Measurements from ENCODE around the gene LPAR2. TPM values are rescaled to one million over a fixed set of nuclear protein-coding genes. Genes with fewer than 3 reads are reported as not detected.
A peak's percentile ranks its signal among the peaks of the same experiment; 100 is the strongest.

LPAR2 gene
- total RNA-seq, 1 experiment from 2014 or later = 0.79 TPM

DNA sequence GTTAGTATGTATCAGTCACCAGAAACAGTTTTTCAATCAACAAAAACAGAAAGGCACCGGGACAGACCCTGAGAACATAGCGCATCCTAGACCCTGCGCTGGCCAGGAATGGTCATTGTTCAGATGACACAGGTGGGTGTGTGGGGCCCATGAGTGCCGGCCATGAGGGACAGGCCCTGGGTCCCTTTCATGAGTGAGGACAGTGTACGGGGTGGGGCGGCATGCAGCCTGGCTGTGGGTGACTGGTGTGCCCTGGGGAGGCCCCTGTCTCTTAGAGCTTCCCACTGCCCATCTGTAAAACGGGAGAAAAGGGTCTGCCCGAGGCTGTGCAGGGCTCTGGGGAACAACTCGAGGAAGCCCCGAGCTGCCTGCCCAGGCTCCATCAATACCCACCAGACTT, 35.3 kb downstream of the LPAR2 start:
- Histone ChIP-seq H3K4me3 (no peak overlapping the region), H3K36me3 (no peaks in the 10 kb centered on the region), H3K9me3 (no peaks in the 10 kb centered on the region), H3K27me3 (no peaks in the 10 kb centered on the region)
- no peak for DNase-seq

DNA sequence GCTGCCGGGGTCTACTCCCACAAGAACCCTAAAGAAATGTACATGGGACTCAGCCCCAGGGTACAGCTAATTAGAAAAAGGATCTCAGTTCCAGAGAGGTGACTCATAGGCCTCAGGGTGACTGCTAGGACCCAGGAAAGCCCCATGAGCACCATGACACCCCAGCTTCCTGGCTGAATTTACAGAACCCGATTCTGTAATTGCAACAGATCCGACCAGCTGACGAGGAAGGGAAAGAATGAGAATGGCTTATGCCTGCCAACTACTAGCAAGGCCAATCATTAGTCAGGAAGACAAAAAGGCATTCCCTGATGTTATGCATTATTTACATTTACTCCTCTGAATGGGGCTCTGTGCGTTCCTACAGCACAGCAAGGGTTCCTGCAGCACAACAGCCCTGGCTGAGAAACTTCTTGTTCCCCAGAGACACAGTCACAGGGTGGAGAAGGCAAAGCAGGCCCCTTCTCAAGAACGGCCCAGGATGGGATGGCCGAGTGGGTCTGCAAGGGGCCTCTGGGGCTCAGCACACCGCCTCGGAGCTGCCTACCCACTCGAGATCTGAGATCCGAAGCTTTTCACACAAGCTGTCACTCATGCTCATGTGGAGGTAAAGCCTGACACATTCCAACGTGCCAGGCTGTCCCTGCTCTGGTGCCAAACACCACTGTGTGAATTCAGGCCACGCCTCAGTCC, 36.7 kb downstream of the LPAR2 start:
- H3K4me3 ChIP-seq = no peak overlapping the region
- peak; percentile 97 for DNase-seq
- H3K36me3 ChIP-seq = no peaks in the 10 kb centered on the region
- no peaks in the 10 kb centered on the region for H3K27me3 ChIP-seq
- H3K9me3 ChIP-seq = no peaks in the 10 kb centered on the region

DNA sequence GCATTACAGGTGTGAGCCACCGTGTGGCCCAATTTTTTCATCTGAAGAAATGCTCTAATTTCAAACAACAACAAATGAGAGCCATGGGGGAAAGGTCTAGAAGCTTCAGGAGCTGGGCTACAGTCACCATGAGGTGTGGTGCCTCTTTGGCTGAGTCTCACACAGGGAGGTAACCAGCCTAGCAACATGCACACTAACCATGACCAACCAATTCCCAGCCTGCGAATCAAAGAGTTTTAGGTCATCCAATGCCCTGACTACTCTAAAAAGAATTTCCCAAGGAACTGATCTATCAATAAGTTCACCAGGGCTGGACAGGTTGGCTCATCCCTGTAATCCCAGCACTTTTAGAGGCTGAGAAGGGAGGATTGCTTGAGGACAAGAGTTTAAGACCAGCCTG, 39.5 kb downstream of the LPAR2 start:
- no peak for DNase-seq
- Histone ChIP-seq H3K4me3 (no peak overlapping the region), H3K27me3 (no peaks in the 10 kb centered on the region), H3K36me3 (no peaks in the 10 kb centered on the region), H3K9me3 (no peaks in the 10 kb centered on the region)

DNA sequence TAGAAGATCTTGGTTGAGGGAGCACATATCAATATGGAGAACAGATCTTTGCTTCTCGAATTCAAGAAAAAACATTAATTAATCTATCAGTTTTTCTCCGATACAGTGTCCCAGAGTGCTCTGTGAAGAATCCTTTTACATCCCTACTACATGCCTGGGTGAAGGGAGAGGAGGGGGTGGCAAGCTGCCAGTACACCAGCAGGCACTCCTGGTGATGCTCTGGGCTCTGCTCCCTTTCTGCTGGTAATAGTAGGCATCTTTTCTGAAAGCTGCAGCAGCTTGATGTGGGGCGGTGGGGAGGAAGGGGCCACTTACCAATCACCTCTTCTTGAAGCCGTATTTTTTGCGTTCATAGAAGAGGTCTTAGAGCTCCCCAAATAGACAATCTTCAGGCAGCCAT, 40.2 kb downstream of the LPAR2 start:
- no peak for DNase-seq
- Histone ChIP-seq H3K9me3 (no peaks in the 10 kb centered on the region), H3K27me3 (no peaks in the 10 kb centered on the region), H3K4me3 (no peak overlapping the region), H3K36me3 (no peaks in the 10 kb centered on the region)

DNA sequence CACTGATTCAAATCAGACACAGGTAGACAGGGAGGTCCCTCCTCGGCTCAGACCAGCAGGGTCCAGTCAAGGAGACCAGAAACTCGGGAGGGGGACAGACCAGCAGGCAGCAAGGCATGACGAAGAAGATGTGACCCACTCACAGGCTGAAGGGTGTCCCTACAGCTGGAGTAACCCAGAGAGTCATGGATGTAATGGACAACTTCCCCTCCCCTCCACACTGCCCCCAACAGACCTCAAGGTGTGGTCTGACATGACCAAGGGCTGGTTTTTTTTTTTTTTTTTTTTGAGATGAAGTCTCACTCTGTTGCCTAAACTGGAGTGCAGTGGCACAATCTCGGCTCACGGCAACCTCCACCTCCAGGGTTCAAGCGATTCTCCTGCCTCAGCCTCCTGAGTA, 43.7 kb downstream of the LPAR2 start:
- DNase-seq = no peak
- H3K36me3 ChIP-seq = no peaks in the 10 kb centered on the region

DNA sequence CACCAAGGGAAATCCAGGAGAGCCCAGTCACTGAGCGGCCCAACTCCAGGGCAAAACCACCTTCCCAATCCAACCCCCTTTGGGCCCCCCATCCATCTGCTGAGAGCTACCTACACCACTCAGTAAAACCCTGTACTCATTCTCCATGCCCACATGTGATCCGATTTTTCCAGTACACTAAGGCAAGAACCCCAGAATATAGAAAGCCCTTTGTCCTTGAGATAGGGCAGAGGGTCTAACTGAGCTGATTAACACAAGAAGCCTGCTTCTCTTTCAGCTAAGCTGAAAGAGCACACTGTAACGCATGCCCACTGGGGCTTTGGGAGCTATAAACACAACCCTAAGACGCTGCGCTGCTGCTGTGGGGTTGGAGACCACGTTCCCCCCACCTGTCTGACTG, 45.5 kb downstream of the LPAR2 start:
- Histone ChIP-seq H3K27me3 (no peaks in the 10 kb centered on the region), H3K36me3 (no peaks in the 10 kb centered on the region), H3K9me3 (no peaks in the 10 kb centered on the region), H3K4me3 (no peak overlapping the region)
- DNase-seq = no peak

More for the DNA sequence above, 43.7 kb downstream of the LPAR2 start:
- H3K27me3 ChIP-seq = no peaks in the 10 kb centered on the region
- H3K9me3 ChIP-seq = no peaks in the 10 kb centered on the region
- H3K4me3 ChIP-seq = no peak overlapping the region

DNA sequence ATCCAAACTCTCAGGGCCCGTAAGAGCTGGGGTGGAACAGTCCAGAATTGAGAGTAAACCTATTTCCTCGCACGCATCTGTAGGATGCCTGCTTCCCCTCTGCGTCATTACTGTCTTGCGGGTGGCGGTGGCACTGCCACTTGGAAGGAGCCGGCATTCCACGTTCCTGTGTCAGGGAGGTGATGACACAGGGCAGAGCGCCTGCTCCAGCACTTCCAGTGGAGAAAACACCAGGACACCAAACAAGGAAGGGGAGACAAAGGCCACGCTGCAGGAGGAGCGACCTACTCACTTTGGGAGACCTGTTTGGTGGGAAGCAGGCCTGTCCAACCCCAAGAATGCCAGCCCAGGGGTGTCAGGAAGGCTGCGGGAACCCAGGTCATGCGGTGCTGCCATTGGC, 46.6 kb downstream of the LPAR2 start:
- Histone ChIP-seq H3K36me3 (no peaks in the 10 kb centered on the region), H3K9me3 (no peaks in the 10 kb centered on the region), H3K4me3 (no peak overlapping the region), H3K27me3 (no peaks in the 10 kb centered on the region)
- DNase-seq = no peak

DNA sequence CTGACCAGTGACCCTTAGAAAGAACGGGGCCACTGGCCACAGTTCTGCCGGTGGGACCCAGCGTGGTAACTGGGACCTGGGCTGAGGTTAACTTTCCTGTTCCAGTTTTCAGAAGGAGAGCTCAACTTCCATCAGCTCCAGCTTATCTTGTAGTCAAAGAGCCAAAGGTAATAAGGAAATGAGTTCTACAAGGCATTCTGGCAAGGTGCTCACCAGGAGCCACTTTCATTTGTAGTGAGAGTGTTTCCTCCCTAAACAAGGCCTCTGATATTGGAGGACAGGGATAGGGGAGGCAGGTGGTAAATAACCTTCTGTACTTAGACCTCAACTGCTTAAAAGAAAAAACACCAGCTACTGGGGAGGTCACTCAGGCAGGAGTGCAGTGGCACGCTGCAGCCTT, 47.6 kb downstream of the LPAR2 start:
- no peak overlapping the region for H3K4me3 ChIP-seq
- no peaks in the 10 kb centered on the region for H3K36me3 ChIP-seq
- H3K9me3 ChIP-seq = no peaks in the 10 kb centered on the region
- no peaks in the 10 kb centered on the region for H3K27me3 ChIP-seq
- DNase-seq = no peak

DNA sequence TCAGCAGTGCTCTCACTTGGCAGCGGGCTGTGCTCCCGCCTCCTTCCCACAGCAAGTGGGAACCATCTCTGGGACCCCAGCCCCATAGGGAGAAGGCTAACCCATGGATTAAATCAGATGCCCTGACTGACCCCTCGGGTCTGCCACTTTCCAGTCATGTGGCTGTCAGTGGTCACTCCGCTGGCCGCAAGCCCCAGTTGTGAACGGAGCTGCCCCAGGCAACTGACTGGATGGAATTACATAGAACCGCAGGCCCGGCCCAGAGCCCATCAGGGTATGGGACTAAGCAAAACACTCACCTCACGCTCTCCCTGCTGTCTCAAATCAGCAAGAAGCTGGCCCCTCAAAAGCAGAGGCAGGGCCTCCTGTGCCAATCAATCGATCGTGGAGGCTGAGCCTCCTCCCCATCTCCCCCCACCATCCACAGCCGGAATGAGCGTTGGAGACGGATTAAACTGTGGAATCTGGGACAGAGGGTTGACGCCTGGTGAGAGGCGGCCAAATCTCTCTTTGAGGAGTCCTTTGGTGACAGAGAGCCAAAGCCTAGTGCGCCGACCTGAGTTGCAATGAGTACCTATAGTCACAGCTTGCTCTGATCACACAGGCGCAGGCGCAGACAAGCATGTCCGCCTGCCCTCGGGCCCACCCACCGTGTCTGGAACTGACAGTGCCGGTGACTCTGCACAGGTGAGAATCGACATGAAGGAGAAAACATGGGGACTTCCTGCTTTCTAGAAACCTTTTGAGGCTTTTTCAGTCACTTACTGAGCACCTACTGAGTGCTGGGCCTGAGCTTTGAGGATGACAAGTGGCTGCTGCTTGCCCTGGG, 48.3 kb downstream of the LPAR2 start:
- Histone ChIP-seq H3K27me3 (no peaks in the 10 kb centered on the region), H3K4me3 (no peak overlapping the region), H3K36me3 (no peaks in the 10 kb centered on the region), H3K9me3 (no peaks in the 10 kb centered on the region)
- no peak for DNase-seq

DNA sequence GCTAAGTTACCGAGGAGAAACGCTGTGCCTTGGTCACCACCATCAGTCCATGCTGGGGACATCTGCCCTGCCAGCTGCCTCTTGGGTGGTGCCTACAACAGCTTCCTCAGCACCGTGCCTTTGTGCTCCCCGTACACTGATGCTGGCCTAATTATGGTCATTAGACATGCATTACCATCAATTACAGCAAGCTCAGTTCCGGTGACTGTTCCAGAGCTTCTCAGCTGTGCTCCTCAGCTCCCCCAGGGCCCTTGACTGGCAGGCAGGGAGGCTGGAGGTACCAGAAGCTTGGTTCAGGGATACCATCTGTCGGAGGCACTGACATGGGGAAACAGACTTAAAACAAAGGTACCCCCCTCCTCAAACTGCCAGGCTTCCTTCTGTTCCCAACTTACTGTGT, 49.8 kb downstream of the LPAR2 start:
- no peaks in the 10 kb centered on the region for H3K36me3 ChIP-seq
- H3K9me3 ChIP-seq = no peaks in the 10 kb centered on the region
- no peak overlapping the region for H3K4me3 ChIP-seq
- H3K27me3 ChIP-seq = no peaks in the 10 kb centered on the region
- DNase-seq = no peak

DNA sequence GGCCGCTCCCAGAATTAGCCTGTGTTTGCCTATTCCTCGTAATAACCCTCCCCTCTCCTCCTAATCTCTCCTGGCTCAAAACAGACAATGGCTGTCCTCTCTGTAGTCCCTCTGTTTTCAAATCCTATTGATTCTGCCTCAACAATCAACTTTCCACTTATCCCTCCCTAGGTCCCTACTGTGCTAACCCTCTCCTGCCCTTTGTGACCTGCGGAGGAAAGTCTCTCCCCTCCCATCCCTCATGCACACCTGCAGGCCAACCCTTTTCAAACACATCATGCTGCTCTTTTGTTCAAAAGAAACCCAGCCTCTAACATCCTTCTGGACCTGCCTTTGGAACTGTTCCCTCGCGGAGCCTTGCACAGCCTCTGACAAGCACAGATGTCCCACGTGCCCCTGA, 52.6 kb downstream of the LPAR2 start:
- Histone ChIP-seq H3K36me3 (no peaks in the 10 kb centered on the region), H3K27me3 (no peaks in the 10 kb centered on the region), H3K4me3 (no peak overlapping the region), H3K9me3 (no peaks in the 10 kb centered on the region)
- DNase-seq = no peak

Other genes with a start within 250 kb of the LPAR2 start
- gene GATAD2A, start 222.5 kb downstream of the LPAR2 start, total RNA-seq (2014; rRNA removed; shearing (Covaris generic); ENCODE audit: low replicate concordance) = 46.3 and 69.1 TPM in 2 replicates
- gene TSSK6, start 112.7 kb downstream of the LPAR2 start, total RNA-seq (2014; rRNA removed; shearing (Covaris generic); ENCODE audit: low replicate concordance) = 9.0 TPM in 1 of 2 replicates, not detected in the other
- gene NDUFA13, start 112.0 kb downstream of the LPAR2 start, total RNA-seq (2014; rRNA removed; shearing (Covaris generic); ENCODE audit: low replicate concordance) = 152 and 344 TPM in 2 replicates
- 3.1 and 4.8 TPM in 2 replicates for gene YJEFN3, start 99.3 kb downstream of the LPAR2 start, total RNA-seq (2014; rRNA removed; shearing (Covaris generic); ENCODE audit: low replicate concordance)
- 0.66 and 1.1 TPM in 2 replicates for gene CILP2, start 90.0 kb downstream of the LPAR2 start, total RNA-seq (2014; rRNA removed; shearing (Covaris generic); ENCODE audit: low replicate concordance)
- gene PBX4, start 9.5 kb downstream of the LPAR2 start, total RNA-seq (2014; rRNA removed; shearing (Covaris generic); ENCODE audit: low replicate concordance) = 2.4 and 15.5 TPM in 2 replicates
- gene GMIP, start 15.4 kb upstream of the LPAR2 start, total RNA-seq (2014; rRNA removed; shearing (Covaris generic); ENCODE audit: low replicate concordance) = 2.7 and 12.4 TPM in 2 replicates
- gene ATP13A1, start 35.5 kb upstream of the LPAR2 start, total RNA-seq (2014; rRNA removed; shearing (Covaris generic); ENCODE audit: low replicate concordance) = 30.6 and 70.8 TPM in 2 replicates
- gene ZNF101, start 40.6 kb upstream of the LPAR2 start, total RNA-seq (2014; rRNA removed; shearing (Covaris generic); ENCODE audit: low replicate concordance) = 7.1 and 18.0 TPM in 2 replicates
- 5.0 and 17.4 TPM in 2 replicates for gene ZNF14, start 104.9 kb upstream of the LPAR2 start, total RNA-seq (2014; rRNA removed; shearing (Covaris generic); ENCODE audit: low replicate concordance)
- gene ZNF506, start 193.5 kb upstream of the LPAR2 start, total RNA-seq (2014; rRNA removed; shearing (Covaris generic); ENCODE audit: low replicate concordance) = 1.0 and 9.6 TPM in 2 replicates
- gene ZNF253, start 237.7 kb upstream of the LPAR2 start, total RNA-seq (2014; rRNA removed; shearing (Covaris generic); ENCODE audit: low replicate concordance) = 1.1 and 4.3 TPM in 2 replicates